SW 1271 (cell line): ENCODE measurements around the gene PRKCG.
"Not testable (repeated sequence)": the region's sequence is repeated elsewhere in the genome, so short reads cannot be mapped to it uniquely, and the experiment has no call there.

Source experiments
- DNase-seq, 2 experiments: peaks; one replicate each; lab custom pipeline; 2025; lab: John Stamatoyannopoulos, UW

PRKCG gene

GRCh38 chr19:53881482-53882390 is at the start of gene PRKCG:
PRKCG (plus strand) TSS chr19:53882197; CDS start chr19:53882495, 298 bp downstream.
- peak; percentile 30 to 48 for DNase-seq

GRCh38 chr19:53832861-53833260 is 49.1 kb upstream of the PRKCG start:
- not testable (repeated sequence) for DNase-seq

GRCh38 chr19:53838446-53838845 is 43.6 kb upstream of the PRKCG start:
- DNase-seq: not testable (repeated sequence)

- not testable (repeated sequence) for DNase-seq
These were observed 41.8 kb upstream of the PRKCG start for GRCh38 chr19:53840241-53840640.

- peak in 1 of 2 experiments; percentile 27 for DNase-seq
These were observed 41.1 kb upstream of the PRKCG start for GRCh38 chr19:53840914-53841313.

GRCh38 chr19:53844849-53845246 is 37.1 kb upstream of the PRKCG start:
- no peak for DNase-seq

GRCh38 chr19:53847555-53847954 is 34.4 kb upstream of the PRKCG start:
- DNase-seq: no peak

GRCh38 chr19:53849237-53849676 is 32.7 kb upstream of the PRKCG start:
- no peak for DNase-seq

GRCh38 chr19:53853707-53854106 is 28.3 kb upstream of the PRKCG start:
- DNase-seq: no peak

- DNase-seq: no peak
These were observed 17.6 kb upstream of the PRKCG start for GRCh38 chr19:53864308-53864836.

GRCh38 chr19:53865523-53865917 is 16.5 kb upstream of the PRKCG start:
- peak in 1 of 2 experiments; percentile 38 for DNase-seq

GRCh38 chr19:53865918-53866864 is 15.8 kb upstream of the PRKCG start:
- DNase-seq: peak; percentile 36 to 65

- DNase-seq: no peak
These were observed 15.2 kb upstream of the PRKCG start for GRCh38 chr19:53866865-53867224.

- DNase-seq: peak; percentile 93 to 96
These were observed 14.5 kb upstream of the PRKCG start, which contains the start of gene MYADM for GRCh38 chr19:53867225-53868090. MYADM (plus strand) TSS chr19:53867883; CDS start chr19:53873530, 5,647 bp downstream.

GRCh38 chr19:53868091-53868891 is 13.7 kb upstream of the PRKCG start:
- peak in 1 of 2 experiments; percentile 23 for DNase-seq

GRCh38 chr19:53868892-53869804 is 12.8 kb upstream of the PRKCG start:
- peak; percentile 34 to 89 for DNase-seq

GRCh38 chr19:53869805-53870484 is 12.1 kb upstream of the PRKCG start:
- not testable (repeated sequence) for DNase-seq

GRCh38 chr19:53870485-53870844 is 11.5 kb upstream of the PRKCG start:
- DNase-seq: no peak

GRCh38 chr19:53871454-53871853 is 10.5 kb upstream of the PRKCG start:
- DNase-seq: no peak
